ENCODE results near the gene MCOLN2. TPM values are rescaled to one million over a fixed set of nuclear protein-coding genes. Genes with fewer than 3 reads are reported as not detected.

The MCOLN2 gene
- polyA plus RNA-seq, 4 donors, result 0.67 to 2.5 (median 1.2) TPM

GRCh38 chr1:84972377-84972987, 24.4 kb downstream of the MCOLN2 start:
- Histone ChIP-seq H3K27ac (ENCODE audit: low read depth in 1 of 3, low read length in 2 of 3) (no peak overlapping the region), H3K36me3 (ENCODE audit: control insufficient read depth in 3 of 3, insufficient read depth in 2 of 3, low read depth in 1 of 3, low read length in 3 of 3) (no peaks in the 10 kb centered on the region), H3K4me3 (ENCODE audit: low read depth in 1 of 3, low read length in 3 of 3) (no peak overlapping the region), H3K27me3 (ENCODE audit: control insufficient read depth in 3 of 3, insufficient read depth in 3 of 3, low read length in 3 of 3) (no peaks in the 10 kb centered on the region), H3K4me1 (ENCODE audit: control insufficient read depth in 3 of 3, insufficient read depth in 2 of 3, low read depth in 1 of 3, low read length in 2 of 3) (peaks cover 0 to 4% (median 2%) of the 10 kb centered on the region in 3 donors), H3K9me3 (ENCODE audit: control insufficient read depth in 2 of 2, insufficient read depth in 1 of 2, low read depth in 1 of 2, low read length in 1 of 2) (no peaks in the 10 kb centered on the region)
- DNase-seq (peak in 1 of 2 donors; percentile 58), FAIRE-seq (no peak)
- WGBS, 3 donors, result 0 to 31% (median 3%) methylated on average over 1 of the region's 1 CpG

GRCh38 chr1:84971957-84972356, 25.0 kb downstream of the MCOLN2 start:
- FAIRE-seq (no peak), DNase-seq (no peak)
- Histone ChIP-seq H3K4me3 (ENCODE audit: low read depth in 1 of 3, low read length in 3 of 3) (no peak overlapping the region), H3K9me3 (ENCODE audit: control insufficient read depth in 2 of 2, insufficient read depth in 1 of 2, low read depth in 1 of 2, low read length in 1 of 2) (no peaks in the 10 kb centered on the region), H3K36me3 (ENCODE audit: control insufficient read depth in 3 of 3, insufficient read depth in 2 of 3, low read depth in 1 of 3, low read length in 3 of 3) (no peaks in the 10 kb centered on the region), H3K27me3 (ENCODE audit: control insufficient read depth in 3 of 3, insufficient read depth in 3 of 3, low read length in 3 of 3) (no peaks in the 10 kb centered on the region), H3K4me1 (ENCODE audit: control insufficient read depth in 3 of 3, insufficient read depth in 2 of 3, low read depth in 1 of 3, low read length in 2 of 3) (peaks cover 0 to 4% (median 2%) of the 10 kb centered on the region in 3 donors), H3K27ac (ENCODE audit: low read depth in 1 of 3, low read length in 2 of 3) (no peak overlapping the region)
- WGBS, 3 donors, result 54 to 78% (median 76%) methylated on average over 2 of the region's 2 CpGs

GRCh38 chr1:84969489-84970250, 27.2 kb downstream of the MCOLN2 start:
- Histone ChIP-seq H3K27ac (ENCODE audit: low read depth in 1 of 3, low read length in 2 of 3) (no peak overlapping the region), H3K4me3 (ENCODE audit: low read depth in 1 of 3, low read length in 3 of 3) (no peak overlapping the region), H3K9me3 (ENCODE audit: control insufficient read depth in 2 of 2, insufficient read depth in 1 of 2, low read depth in 1 of 2, low read length in 1 of 2) (no peaks in the 10 kb centered on the region), H3K36me3 (ENCODE audit: control insufficient read depth in 3 of 3, insufficient read depth in 2 of 3, low read depth in 1 of 3, low read length in 3 of 3) (no peaks in the 10 kb centered on the region), H3K27me3 (ENCODE audit: control insufficient read depth in 3 of 3, insufficient read depth in 3 of 3, low read length in 3 of 3) (no peaks in the 10 kb centered on the region), H3K4me1 (ENCODE audit: control insufficient read depth in 3 of 3, insufficient read depth in 2 of 3, low read depth in 1 of 3, low read length in 2 of 3) (peaks cover 0 to 4% (median 2%) of the 10 kb centered on the region in 3 donors)
- DNase-seq (no peak), FAIRE-seq (no peak)
- WGBS, 3 donors, result 81 to 90% (median 86%) methylated on average over 7 of the region's 7 CpGs

GRCh38 chr1:84968865-84969264, 28.0 kb downstream of the MCOLN2 start:
- Histone ChIP-seq H3K27me3 (ENCODE audit: control insufficient read depth in 3 of 3, insufficient read depth in 3 of 3, low read length in 3 of 3) (no peaks in the 10 kb centered on the region), H3K9me3 (ENCODE audit: control insufficient read depth in 2 of 2, insufficient read depth in 1 of 2, low read depth in 1 of 2, low read length in 1 of 2) (no peaks in the 10 kb centered on the region), H3K4me3 (ENCODE audit: low read depth in 1 of 3, low read length in 3 of 3) (no peak overlapping the region), H3K4me1 (ENCODE audit: control insufficient read depth in 3 of 3, insufficient read depth in 2 of 3, low read depth in 1 of 3, low read length in 2 of 3) (peaks cover 0 to 4% (median 2%) of the 10 kb centered on the region in 3 donors), H3K36me3 (ENCODE audit: control insufficient read depth in 3 of 3, insufficient read depth in 2 of 3, low read depth in 1 of 3, low read length in 3 of 3) (no peaks in the 10 kb centered on the region), H3K27ac (ENCODE audit: low read depth in 1 of 3, low read length in 2 of 3) (no peak overlapping the region)
- 93 to 98% (median 98%) methylated on average over 3 of the region's 3 CpGs for WGBS, 3 donors
- no peak for DNase-seq
- no peak for FAIRE-seq

GRCh38 chr1:84968101-84968500, 28.8 kb downstream of the MCOLN2 start:
- DNase-seq, result peak in 1 of 2 donors; percentile 26

GRCh38 chr1:84967666-84968065, 29.2 kb downstream of the MCOLN2 start:
- H3K4me1 ChIP-seq (ENCODE audit: control insufficient read depth in 3 of 3, insufficient read depth in 2 of 3, low read depth in 1 of 3, low read length in 2 of 3), result peaks cover 0 to under 1% (median under 1%) of the 10 kb centered on the region in 3 donors
- no peak overlapping the region for H3K27ac ChIP-seq (ENCODE audit: low read depth in 1 of 3, low read length in 2 of 3)
- H3K4me3 ChIP-seq (ENCODE audit: low read depth in 1 of 3, low read length in 3 of 3), result no peak overlapping the region
- H3K36me3 ChIP-seq (ENCODE audit: control insufficient read depth in 3 of 3, insufficient read depth in 2 of 3, low read depth in 1 of 3, low read length in 3 of 3), result no peaks in the 10 kb centered on the region
- no peaks in the 10 kb centered on the region for H3K27me3 ChIP-seq (ENCODE audit: control insufficient read depth in 3 of 3, insufficient read depth in 3 of 3, low read length in 3 of 3)
- no peaks in the 10 kb centered on the region for H3K9me3 ChIP-seq (ENCODE audit: control insufficient read depth in 2 of 2, insufficient read depth in 1 of 2, low read depth in 1 of 2, low read length in 1 of 2)
- WGBS, 3 donors, result 86 to 91% (median 88%) methylated on average over 1 of the region's 1 CpG
- no peak for FAIRE-seq
- DNase-seq, result no peak

More at GRCh38 chr1:84968101-84968500, 28.8 kb downstream of the MCOLN2 start:
- H3K9me3 ChIP-seq (ENCODE audit: control insufficient read depth in 2 of 2, insufficient read depth in 1 of 2, low read depth in 1 of 2, low read length in 1 of 2), result no peaks in the 10 kb centered on the region
- FAIRE-seq, result no peak
- WGBS, 3 donors, result 48 to 64% (median 54%) methylated on average over 1 of the region's 1 CpG
- H3K4me1 ChIP-seq (ENCODE audit: control insufficient read depth in 3 of 3, insufficient read depth in 2 of 3, low read depth in 1 of 3, low read length in 2 of 3), result peaks cover 0 to 4% (median 2%) of the 10 kb centered on the region in 3 donors
- H3K4me3 ChIP-seq (ENCODE audit: low read depth in 1 of 3, low read length in 3 of 3), result no peak overlapping the region
- no peaks in the 10 kb centered on the region for H3K36me3 ChIP-seq (ENCODE audit: control insufficient read depth in 3 of 3, insufficient read depth in 2 of 3, low read depth in 1 of 3, low read length in 3 of 3)
- no peak overlapping the region for H3K27ac ChIP-seq (ENCODE audit: low read depth in 1 of 3, low read length in 2 of 3)
- no peaks in the 10 kb centered on the region for H3K27me3 ChIP-seq (ENCODE audit: control insufficient read depth in 3 of 3, insufficient read depth in 3 of 3, low read length in 3 of 3)

- Histone ChIP-seq H3K27ac (ENCODE audit: low read depth in 1 of 3, low read length in 2 of 3) (no peak overlapping the region), H3K4me3 (ENCODE audit: low read depth in 1 of 3, low read length in 3 of 3) (no peak overlapping the region), H3K36me3 (ENCODE audit: control insufficient read depth in 3 of 3, insufficient read depth in 2 of 3, low read depth in 1 of 3, low read length in 3 of 3) (no peaks in the 10 kb centered on the region), H3K4me1 (ENCODE audit: control insufficient read depth in 3 of 3, insufficient read depth in 2 of 3, low read depth in 1 of 3, low read length in 2 of 3) (no peaks in the 10 kb centered on the region), H3K27me3 (ENCODE audit: control insufficient read depth in 3 of 3, insufficient read depth in 3 of 3, low read length in 3 of 3) (no peaks in the 10 kb centered on the region), H3K9me3 (ENCODE audit: control insufficient read depth in 2 of 2, insufficient read depth in 1 of 2, low read depth in 1 of 2, low read length in 1 of 2) (no peaks in the 10 kb centered on the region)
- no peak for FAIRE-seq
- DNase-seq, result no peak
Observed at GRCh38 chr1:84963021-84963420, 33.9 kb downstream of the MCOLN2 start.

GRCh38 chr1:84961316-84961715, 35.6 kb downstream of the MCOLN2 start:
- WGBS, 3 donors, result 80 to 96% (median 95%) methylated on average over 1 of the region's 1 CpG
- no peaks in the 10 kb centered on the region for H3K4me1 ChIP-seq (ENCODE audit: control insufficient read depth in 3 of 3, insufficient read depth in 2 of 3, low read depth in 1 of 3, low read length in 2 of 3)
- no peak for DNase-seq

More at GRCh38 chr1:84961316-84961715, 35.6 kb downstream of the MCOLN2 start:
- FAIRE-seq, result no peak
- Histone ChIP-seq H3K9me3 (ENCODE audit: control insufficient read depth in 2 of 2, insufficient read depth in 1 of 2, low read depth in 1 of 2, low read length in 1 of 2) (no peaks in the 10 kb centered on the region), H3K4me3 (ENCODE audit: low read depth in 1 of 3, low read length in 3 of 3) (no peak overlapping the region), H3K27ac (ENCODE audit: low read depth in 1 of 3, low read length in 2 of 3) (no peak overlapping the region), H3K27me3 (ENCODE audit: control insufficient read depth in 3 of 3, insufficient read depth in 3 of 3, low read length in 3 of 3) (no peaks in the 10 kb centered on the region), H3K36me3 (ENCODE audit: control insufficient read depth in 3 of 3, insufficient read depth in 2 of 3, low read depth in 1 of 3, low read length in 3 of 3) (no peaks in the 10 kb centered on the region)

Measured in small intestine (tissue), 7 donors.